HG03442 (cell line): ENCODE results near the gene MDN1.

Experiments used
- ATAC-seq: cut with Tn5 transposase; IDR thresholded peaks from one replicate; pipeline ENCODE4 v1.9.1; 2021; ENCODE audit warnings: mild to moderate bottlenecking, moderate library complexity; ENCODE audit not compliant: unreplicated experiment

Gene MDN1

DNA sequence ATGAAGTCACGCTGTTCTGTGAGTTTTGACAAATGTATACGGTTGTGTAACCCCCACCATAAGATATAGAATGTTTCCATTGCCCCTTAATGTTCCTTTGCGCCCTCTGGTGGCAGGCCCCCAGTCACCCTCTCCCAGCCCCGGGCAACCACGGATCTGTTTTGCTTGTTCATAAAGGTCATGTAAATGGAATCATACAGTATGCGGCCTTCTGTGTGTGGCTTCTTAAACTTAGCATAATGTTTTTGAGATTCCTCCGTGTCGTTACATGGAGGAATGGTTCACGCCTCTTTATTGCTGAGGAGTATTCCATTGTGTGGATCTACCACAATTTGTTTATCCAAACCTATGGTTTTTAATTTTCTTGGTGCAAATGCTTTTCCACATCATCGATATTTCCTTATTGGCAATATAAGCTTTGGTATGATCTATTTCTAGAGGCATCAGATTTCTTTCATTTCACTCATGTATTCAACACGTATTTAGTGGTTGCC, 209.4 kb downstream of the MDN1 start:
- no peak for ATAC-seq

DNA sequence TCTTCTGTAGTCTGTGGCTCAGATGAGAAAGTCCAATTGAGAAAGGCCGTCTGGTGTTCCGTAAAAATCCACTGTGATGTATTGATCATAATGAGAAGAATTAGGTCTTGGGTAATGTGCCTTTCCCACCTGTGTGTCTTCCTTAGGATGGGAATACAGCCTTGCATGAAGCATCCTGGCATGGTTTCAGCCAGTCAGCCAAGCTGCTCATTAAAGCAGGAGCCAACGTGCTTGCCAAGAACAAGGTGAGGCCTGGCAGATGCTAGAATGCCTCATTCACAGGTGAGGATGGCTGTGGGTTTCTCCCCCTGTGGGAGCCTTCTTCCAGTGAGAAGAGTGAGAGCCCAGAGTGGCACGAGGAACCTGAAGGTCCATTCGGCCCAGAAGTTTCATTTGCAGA, 213.7 kb downstream of the MDN1 start:
- ATAC-seq: no peak

DNA sequence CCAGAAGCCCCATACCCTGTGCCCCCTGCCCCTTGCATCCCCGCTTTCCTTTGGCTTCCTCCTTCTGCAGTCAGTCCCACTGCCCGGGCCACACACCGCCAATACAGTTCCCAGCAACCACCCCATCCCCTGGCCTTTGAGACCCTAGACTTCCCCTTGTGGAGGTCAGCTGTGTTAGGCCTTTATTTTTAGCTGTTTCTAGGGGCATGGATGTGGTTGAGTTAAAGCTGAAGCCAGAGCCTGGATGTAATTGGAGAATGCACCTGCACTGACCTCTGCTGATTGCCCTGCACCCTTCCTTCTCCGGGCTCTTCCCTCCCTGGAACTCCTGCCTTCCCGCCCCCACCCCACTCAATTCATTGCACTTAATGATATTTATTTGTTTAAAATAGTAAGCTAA, 214.9 kb downstream of the MDN1 start:
- no peak for ATAC-seq

DNA sequence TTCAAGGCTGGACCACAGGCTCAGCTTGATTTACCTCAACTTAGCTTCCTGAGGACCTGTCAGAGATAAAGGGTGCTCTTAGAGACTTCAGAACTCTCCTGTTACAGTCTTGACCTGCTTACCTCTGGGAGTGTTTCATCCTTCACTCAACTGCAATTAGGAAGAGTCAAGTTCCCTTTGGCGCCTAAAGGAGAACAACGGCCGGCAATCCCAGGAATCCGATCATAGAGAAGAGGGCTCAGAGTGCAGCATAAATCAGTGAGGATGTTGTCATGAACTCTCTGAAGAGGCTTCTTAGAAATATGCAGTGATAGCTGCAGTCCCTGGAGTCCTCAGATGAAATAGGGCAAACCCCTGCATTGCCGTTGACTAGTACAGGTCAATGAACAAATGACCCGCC, 217.4 kb downstream of the MDN1 start:
- no peak for ATAC-seq

DNA sequence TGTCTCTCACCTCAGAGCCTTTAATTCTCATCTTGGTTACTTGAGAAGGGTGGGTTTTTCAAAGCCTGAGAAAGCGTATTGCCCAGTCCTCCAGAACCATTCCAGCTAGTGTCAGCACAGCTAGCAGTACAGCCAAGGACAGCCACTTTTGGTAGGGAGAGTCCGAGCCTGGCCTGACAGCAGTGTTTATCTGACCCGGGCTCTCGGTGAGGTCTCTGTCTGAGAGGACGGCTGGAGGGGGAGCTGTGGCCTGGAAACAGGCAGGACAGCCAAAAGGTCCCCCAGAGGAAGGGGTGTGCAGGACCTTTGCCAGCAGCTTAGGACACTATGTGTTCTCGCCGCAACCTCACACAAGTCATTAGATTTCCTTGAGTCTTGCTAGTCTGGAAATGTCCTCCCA, 219.9 kb downstream of the MDN1 start:
- ATAC-seq: no peak

DNA sequence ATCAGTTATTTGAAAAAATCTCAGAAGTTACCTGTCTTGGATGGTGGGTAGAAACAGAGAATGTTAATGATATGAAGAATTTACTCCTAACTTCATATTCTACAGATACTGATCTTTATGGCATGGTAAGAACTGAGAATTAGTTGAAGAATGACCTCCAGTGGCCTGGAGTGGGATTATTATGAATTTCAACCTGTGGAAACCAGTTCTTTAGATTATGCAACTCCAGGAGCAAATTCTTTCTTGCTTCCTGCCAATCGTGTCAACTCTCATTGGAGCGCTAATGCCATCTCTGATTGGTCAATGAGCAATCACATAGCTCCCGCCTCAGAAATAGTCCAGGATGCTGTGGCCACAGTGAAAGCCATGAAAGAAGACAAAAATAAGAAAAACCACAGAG, 221.6 kb downstream of the MDN1 start:
- no peak for ATAC-seq

DNA sequence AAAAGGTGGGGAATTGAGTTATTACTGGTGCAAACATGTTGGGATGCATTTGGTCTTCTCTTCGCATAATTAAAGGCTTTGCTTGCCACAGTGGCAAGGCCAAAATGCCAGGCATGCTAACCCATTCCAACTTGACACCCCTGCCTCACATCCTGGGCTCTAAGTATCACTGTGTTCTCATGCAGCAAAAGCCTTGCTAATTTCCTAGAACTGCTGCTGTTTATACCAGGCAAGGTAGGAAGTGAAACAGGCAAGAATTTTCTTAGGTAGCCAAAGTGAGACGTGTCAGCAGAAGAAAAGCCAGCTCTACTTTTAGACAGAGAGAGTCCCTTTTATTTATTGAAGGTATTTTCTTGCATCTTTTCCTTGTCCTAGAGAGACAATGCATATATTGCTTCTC, 222.2 kb downstream of the MDN1 start:
- ATAC-seq: no peak

DNA sequence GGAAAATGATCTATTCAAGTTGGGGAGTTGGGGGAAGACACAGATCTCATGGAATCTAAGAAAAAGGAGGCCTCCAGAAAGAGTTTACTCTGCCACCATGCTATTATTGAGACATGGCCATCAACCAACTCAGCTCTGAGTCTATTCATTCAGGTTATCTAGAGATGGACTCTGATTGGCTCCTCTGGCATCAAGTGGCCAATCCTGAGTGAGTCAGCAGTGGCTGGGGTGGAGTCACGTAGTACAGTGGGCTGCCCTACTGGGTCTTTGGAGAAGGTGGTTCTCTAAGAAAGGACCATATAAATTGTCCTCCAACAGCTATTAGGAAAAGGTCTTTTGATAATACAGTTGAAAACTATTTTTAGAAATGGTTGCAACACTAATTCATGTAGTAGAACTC, 223.1 kb downstream of the MDN1 start:
- no peak for ATAC-seq

DNA sequence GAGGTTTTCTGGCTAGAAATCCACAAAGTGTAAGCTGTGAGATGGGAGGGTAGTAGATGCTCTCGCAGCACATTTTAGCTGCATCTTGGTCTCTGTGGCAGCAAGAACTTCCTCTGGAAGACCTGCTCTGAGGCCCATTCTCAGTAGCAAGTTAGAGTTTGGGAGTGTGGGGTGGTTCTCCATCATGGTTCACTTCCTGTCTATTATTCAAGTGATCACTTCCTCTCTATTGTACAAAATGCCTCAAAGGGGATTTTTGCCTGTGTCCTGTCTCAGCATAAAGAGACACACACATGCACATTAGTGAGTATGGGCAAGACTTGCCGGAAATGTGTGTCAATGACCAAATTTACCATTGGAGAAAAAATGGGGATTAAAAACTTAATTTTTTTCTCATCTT, 223.5 kb downstream of the MDN1 start:
- peak; percentile 90 for ATAC-seq
